ENCODE measurements around the gene ARPC4. TPM values are rescaled to one million over a fixed set of nuclear protein-coding genes. Genes with fewer than 3 reads are reported as not detected.

Gene ARPC4
- total RNA-seq, 2 donors from 2014 or later = 150 to 153 TPM

DNA sequence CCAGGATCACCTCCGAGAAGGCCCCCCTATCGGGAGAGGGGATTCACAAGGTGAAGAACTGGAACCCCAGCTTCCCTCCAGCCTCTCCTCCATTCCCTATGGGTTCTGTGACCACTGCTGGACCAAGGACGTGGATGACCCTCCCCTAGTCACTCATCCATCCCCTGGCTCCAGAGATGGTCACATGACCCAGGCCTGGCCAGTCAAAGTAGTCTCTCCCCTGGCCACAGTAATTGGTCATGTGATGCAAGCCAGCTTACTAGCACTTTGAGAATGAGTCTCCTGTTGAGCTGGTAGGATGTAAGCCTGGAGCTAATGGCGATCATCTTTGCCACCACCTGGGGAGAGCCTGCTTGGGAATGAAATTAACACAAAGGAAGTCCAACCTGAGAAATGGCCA lies 27.0 kb upstream of the ARPC4 start:
- H3K27ac Mint-ChIP-seq = no peak overlapping the region
- 83 to 88% methylated on average over 1 to 4 of the region's 4 CpGs for WGBS, 2 experiments (ENCODE audit: insufficient coverage in 1 of 2, insufficient read length in 1 of 2)
- DNase-seq = peak; percentile 76
- Histone ChIP-seq H3K27me3 (ENCODE audit: control insufficient read depth, insufficient read depth, low read length, poor library complexity, severe bottlenecking) (no peaks in the 10 kb centered on the region), H3K36me3 (ENCODE audit: control insufficient read depth, insufficient read depth, low read length) (peaks cover 9% of the 10 kb centered on the region), H3K9ac (ENCODE audit: extremely low read depth, low read length, poor library complexity, severe bottlenecking) (no peak overlapping the region), H3K27ac (ENCODE audit: low read depth, low read length) (no peak overlapping the region), H3K4me3 (ENCODE audit: low read length) (no peak overlapping the region), H3K9me3 (ENCODE audit: control insufficient read depth, low read length) (no peaks in the 10 kb centered on the region), H3K4me1 (ENCODE audit: control insufficient read depth, insufficient read depth, low read length) (no peaks in the 10 kb centered on the region)
- H3K4me3 Mint-ChIP-seq = no peak overlapping the region
- TF ChIP-seq, protein P1, sequence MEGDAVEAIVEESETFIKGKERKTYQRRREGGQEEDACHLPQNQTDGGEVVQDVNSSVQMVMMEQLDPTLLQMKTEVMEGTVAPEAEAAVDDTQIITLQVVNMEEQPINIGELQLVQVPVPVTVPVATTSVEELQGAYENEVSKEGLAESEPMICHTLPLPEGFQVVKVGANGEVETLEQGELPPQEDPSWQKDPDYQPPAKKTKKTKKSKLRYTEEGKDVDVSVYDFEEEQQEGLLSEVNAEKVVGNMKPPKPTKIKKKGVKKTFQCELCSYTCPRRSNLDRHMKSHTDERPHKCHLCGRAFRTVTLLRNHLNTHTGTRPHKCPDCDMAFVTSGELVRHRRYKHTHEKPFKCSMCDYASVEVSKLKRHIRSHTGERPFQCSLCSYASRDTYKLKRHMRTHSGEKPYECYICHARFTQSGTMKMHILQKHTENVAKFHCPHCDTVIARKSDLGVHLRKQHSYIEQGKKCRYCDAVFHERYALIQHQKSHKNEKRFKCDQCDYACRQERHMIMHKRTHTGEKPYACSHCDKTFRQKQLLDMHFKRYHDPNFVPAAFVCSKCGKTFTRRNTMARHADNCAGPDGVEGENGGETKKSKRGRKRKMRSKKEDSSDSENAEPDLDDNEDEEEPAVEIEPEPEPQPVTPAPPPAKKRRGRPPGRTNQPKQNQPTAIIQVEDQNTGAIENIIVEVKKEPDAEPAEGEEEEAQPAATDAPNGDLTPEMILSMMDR (conservative IDR thresholded peaks at IDR 0.05) = no peak
- H3K36me3 Mint-ChIP-seq (ENCODE audit: low read depth) = peaks cover 7% of the 10 kb centered on the region
- H3K4me1 Mint-ChIP-seq = peaks cover 6% of the 10 kb centered on the region
- peaks cover 25% of the 10 kb centered on the region for H3K27me3 Mint-ChIP-seq (ENCODE audit: insufficient read depth)
- H3K9me3 Mint-ChIP-seq = no peaks in the 10 kb centered on the region

DNA sequence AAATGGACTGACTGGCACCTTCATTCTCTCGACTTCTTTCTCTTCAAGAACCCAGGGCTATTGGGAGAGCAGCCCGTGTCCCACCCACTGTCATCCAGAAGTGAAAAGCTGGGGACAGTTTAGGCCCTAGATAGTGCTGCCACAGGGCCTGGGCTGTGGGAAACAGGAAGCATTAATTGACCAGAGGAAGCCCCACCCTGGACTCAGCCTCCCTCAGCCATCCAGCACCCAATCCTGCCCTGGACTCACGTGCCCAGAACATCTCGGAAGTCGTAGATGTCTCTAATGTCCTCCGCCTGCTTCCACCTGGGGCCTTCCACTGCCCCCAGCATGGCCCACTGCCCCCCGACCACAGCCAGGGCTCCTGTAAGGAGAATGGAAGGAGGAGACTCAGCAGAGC lies 25.5 kb upstream of the ARPC4 start:
- Histone ChIP-seq H3K9ac (ENCODE audit: extremely low read depth, low read length, poor library complexity, severe bottlenecking) (no peak overlapping the region), H3K4me3 (ENCODE audit: low read length) (no peak overlapping the region), H3K36me3 (ENCODE audit: control insufficient read depth, insufficient read depth, low read length) (peaks cover 7% of the 10 kb centered on the region), H3K27me3 (ENCODE audit: control insufficient read depth, insufficient read depth, low read length, poor library complexity, severe bottlenecking) (no peaks in the 10 kb centered on the region), H3K9me3 (ENCODE audit: control insufficient read depth, low read length) (no peaks in the 10 kb centered on the region), H3K27ac (ENCODE audit: low read depth, low read length) (no peak overlapping the region), H3K4me1 (ENCODE audit: control insufficient read depth, insufficient read depth, low read length) (no peaks in the 10 kb centered on the region)
- WGBS, 2 experiments (ENCODE audit: insufficient coverage in 1 of 2, insufficient read length in 1 of 2) = 83 to 87% methylated on average over 2 to 7 of the region's 7 CpGs
- no peak overlapping the region for H3K27ac Mint-ChIP-seq
- TF ChIP-seq, protein P1 (conservative IDR thresholded peaks at IDR 0.05) = no peak
- no peaks in the 10 kb centered on the region for H3K9me3 Mint-ChIP-seq
- H3K36me3 Mint-ChIP-seq (ENCODE audit: low read depth) = peaks cover 3% of the 10 kb centered on the region
- H3K4me1 Mint-ChIP-seq = peaks cover 6% of the 10 kb centered on the region
- peaks cover 34% of the 10 kb centered on the region for H3K27me3 Mint-ChIP-seq (ENCODE audit: insufficient read depth)
- DNase-seq = no peak
- H3K4me3 Mint-ChIP-seq = no peak overlapping the region

DNA sequence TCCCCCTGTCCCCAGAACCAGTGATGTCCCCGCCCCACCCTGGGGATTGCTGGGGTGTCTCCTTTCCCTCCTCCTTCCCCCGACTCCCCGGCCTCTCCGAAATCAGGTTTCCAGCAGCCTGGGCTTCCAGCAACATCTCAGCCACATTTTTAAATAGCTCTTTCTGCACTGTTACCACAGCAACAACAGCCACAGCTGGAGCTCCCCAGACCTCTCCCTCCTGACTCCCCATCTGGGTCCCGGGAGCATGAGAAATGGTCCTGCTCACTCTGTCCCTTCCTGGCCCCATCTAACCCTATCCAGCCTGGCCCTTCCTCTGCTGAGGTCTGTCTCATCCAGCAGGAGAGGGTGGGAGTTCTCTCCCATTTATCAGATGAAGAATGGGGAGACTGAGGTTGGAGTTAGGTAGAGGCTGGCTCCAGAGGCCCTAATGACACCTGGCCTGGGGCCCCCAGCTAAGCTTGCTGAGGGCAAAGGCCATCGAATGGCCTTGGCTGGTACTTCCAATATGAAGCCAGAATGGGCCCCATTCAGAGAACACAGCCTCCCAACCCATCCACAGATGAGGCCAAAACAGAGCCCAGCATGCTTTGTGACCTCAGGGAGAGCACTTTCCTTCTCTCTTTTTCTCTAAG lies 24.6 kb upstream of the ARPC4 start:
- no peak overlapping the region for H3K27ac ChIP-seq (ENCODE audit: low read depth, low read length)
- Mint-ChIP-seq H3K27me3 (ENCODE audit: insufficient read depth) (peaks cover 38% of the 10 kb centered on the region), H3K4me1 (peaks cover 6% of the 10 kb centered on the region), H3K4me3 (no peak overlapping the region), H3K9me3 (no peaks in the 10 kb centered on the region), H3K27ac (no peak overlapping the region), H3K36me3 (ENCODE audit: low read depth) (peaks cover 3% of the 10 kb centered on the region)
- 89 to 93% methylated on average over 4 to 6 of the region's 6 CpGs for WGBS, 2 experiments (ENCODE audit: insufficient coverage in 1 of 2, insufficient read length in 1 of 2)
- TF ChIP-seq, protein P1 (conservative IDR thresholded peaks at IDR 0.05) = no peak
- H3K9ac ChIP-seq (ENCODE audit: extremely low read depth, low read length, poor library complexity, severe bottlenecking) = no peak overlapping the region
- DNase-seq = no peak
- no peaks in the 10 kb centered on the region for H3K9me3 ChIP-seq (ENCODE audit: control insufficient read depth, low read length)
- H3K27me3 ChIP-seq (ENCODE audit: control insufficient read depth, insufficient read depth, low read length, poor library complexity, severe bottlenecking) = no peaks in the 10 kb centered on the region
- H3K4me1 ChIP-seq (ENCODE audit: control insufficient read depth, insufficient read depth, low read length) = no peaks in the 10 kb centered on the region
- H3K4me3 ChIP-seq (ENCODE audit: low read length) = no peak overlapping the region
- peaks cover 7% of the 10 kb centered on the region for H3K36me3 ChIP-seq (ENCODE audit: control insufficient read depth, insufficient read depth, low read length)
